ENCODE data around the gene DEGS1. TPM values are rescaled to one million over a fixed set of nuclear protein-coding genes. Genes with fewer than 3 reads are reported as not detected.
"Not testable (repeated sequence)": the region's sequence is repeated elsewhere in the genome, so short reads cannot be mapped to it uniquely, and the experiment has no call there.

The DEGS1 gene
- total and polyA plus RNA-seq, 9 donors = 35.7 to 113 (median 47.3) TPM

GRCh38 chr1:224203243-224204016, 20.4 kb downstream of the DEGS1 start:
- no peak for TF ChIP-seq POLR2A (IDR thresholded peaks at IDR 0.05)
- TF ChIP-seq, protein P1, sequence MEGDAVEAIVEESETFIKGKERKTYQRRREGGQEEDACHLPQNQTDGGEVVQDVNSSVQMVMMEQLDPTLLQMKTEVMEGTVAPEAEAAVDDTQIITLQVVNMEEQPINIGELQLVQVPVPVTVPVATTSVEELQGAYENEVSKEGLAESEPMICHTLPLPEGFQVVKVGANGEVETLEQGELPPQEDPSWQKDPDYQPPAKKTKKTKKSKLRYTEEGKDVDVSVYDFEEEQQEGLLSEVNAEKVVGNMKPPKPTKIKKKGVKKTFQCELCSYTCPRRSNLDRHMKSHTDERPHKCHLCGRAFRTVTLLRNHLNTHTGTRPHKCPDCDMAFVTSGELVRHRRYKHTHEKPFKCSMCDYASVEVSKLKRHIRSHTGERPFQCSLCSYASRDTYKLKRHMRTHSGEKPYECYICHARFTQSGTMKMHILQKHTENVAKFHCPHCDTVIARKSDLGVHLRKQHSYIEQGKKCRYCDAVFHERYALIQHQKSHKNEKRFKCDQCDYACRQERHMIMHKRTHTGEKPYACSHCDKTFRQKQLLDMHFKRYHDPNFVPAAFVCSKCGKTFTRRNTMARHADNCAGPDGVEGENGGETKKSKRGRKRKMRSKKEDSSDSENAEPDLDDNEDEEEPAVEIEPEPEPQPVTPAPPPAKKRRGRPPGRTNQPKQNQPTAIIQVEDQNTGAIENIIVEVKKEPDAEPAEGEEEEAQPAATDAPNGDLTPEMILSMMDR (IDR thresholded peaks at IDR 0.05) = no peak
- TF ChIP-seq EP300 (IDR thresholded peaks at IDR 0.05) = no peak
- 36 to 46% (median 37%) methylated on average over 8 of the region's 8 CpGs for WGBS, 3 donors
- no peak overlapping the region for H3K27ac ChIP-seq
- no peaks in the 10 kb centered on the region for H3K36me3 ChIP-seq
- H3K4me1 ChIP-seq (ENCODE audit: insufficient read depth) = peaks cover 4% of the 10 kb centered on the region
- intact Hi-C loops (cut with DNase I) = no loop called here
- no peaks in the 10 kb centered on the region for H3K27me3 ChIP-seq
- H3K9me3 ChIP-seq = no peaks in the 10 kb centered on the region
- no peak overlapping the region for H3K4me3 ChIP-seq
- DNase-seq = peak in 2 of 5 donors; percentile 17 to 41

GRCh38 chr1:224205438-224205840, 22.4 kb downstream of the DEGS1 start:
- H3K9me3 ChIP-seq = no peaks in the 10 kb centered on the region
- intact Hi-C loops (cut with DNase I) = no loop called here
- no peak overlapping the region for H3K27ac ChIP-seq
- TF ChIP-seq EP300 (IDR thresholded peaks at IDR 0.05) = no peak
- TF ChIP-seq, protein P1 (IDR thresholded peaks at IDR 0.05) = no peak
- no peak overlapping the region for H3K4me3 ChIP-seq
- no peaks in the 10 kb centered on the region for H3K36me3 ChIP-seq
- WGBS, 3 donors = 25 to 39% (median 31%) methylated on average over 4 of the region's 4 CpGs
- no peak for DNase-seq
- H3K4me1 ChIP-seq (ENCODE audit: insufficient read depth) = peaks cover 4% of the 10 kb centered on the region
- no peaks in the 10 kb centered on the region for H3K27me3 ChIP-seq

DNA sequence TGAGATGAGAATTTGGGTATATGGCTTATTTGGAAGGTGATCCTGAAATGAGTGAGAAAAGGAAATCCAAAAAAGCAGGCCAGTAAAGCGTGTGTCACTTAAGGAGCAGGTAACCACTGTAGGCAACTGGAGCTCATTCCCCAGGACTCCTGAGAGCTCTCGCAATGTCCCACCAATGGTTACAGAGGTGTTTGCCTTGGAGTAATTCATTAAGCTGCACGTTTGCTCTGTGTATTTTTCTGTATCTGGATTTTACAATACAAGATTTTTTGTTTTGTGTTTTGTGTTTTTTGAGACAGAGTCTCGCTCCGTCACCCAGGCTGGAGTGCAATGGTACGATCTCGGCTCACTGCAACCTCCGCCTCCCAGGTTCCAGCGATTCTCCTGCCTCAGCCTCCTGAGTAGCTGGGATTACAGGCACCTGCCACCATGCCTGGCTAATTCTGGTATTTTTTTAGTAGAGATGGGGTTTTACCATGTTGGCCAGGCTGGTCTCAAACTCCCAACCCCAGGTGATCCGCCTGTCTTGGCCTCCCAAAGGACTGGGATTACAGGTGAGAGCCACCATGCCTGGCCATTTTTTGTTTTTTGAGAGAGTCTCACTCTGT, 23.0 kb downstream of the DEGS1 start:
- H3K27me3 ChIP-seq; H3K27ac ChIP-seq; H3K4me1 ChIP-seq (ENCODE audit: insufficient read depth); H3K9me3 ChIP-seq; intact Hi-C loops (cut with DNase I); H3K4me3 ChIP-seq; H3K36me3 ChIP-seq; DNase-seq: not testable (repeated sequence)
- 82 to 89% (median 84%) methylated on average over 10 of the region's 10 CpGs for WGBS, 3 donors

- 22 to 24% (median 24%) methylated on average over 4 of the region's 4 CpGs for WGBS, 3 donors
- Histone ChIP-seq H3K9me3 (no peaks in the 10 kb centered on the region), H3K4me3 (no peak overlapping the region), H3K4me1 (ENCODE audit: insufficient read depth) (peaks cover 2% of the 10 kb centered on the region), H3K36me3 (no peaks in the 10 kb centered on the region), H3K27me3 (no peaks in the 10 kb centered on the region), H3K27ac (no peak overlapping the region)
- DNase-seq = no peak
- TF ChIP-seq EP300 (IDR thresholded peaks at IDR 0.05) (no peak), POLR2A (IDR thresholded peaks at IDR 0.05) (no peak)
- TF ChIP-seq, protein P1 (IDR thresholded peaks at IDR 0.05) = no peak
- intact Hi-C loops (cut with DNase I) = no loop called here
Observed at GRCh38 chr1:224211206-224211962, 28.3 kb downstream of the DEGS1 start.

Data from ovary (tissue), 9 donors.